DND-41 (cell line): Measurements from ENCODE around the gene ADRB2.

Experiments
- ATAC-seq: fragments of 200-7000 bp; cut with Tn5 transposase; 3 replicates; pipeline ENCODE4 v1.9.1; 2021; ENCODE audit warnings: low read depth; ENCODE audit not compliant: insufficient read depth
- DNase-seq: peaks from one replicate; pipeline ENCODE4 v3.0.0-alpha.2; 2020
- H2AFZ ChIP-seq: 2 replicates; pipeline ENCODE4 v1.6.0; 2012; ENCODE audit warnings: low read depth, low read length
- H3K27ac ChIP-seq: 2 replicates; pipeline ENCODE4 v1.5.1; 2012; ENCODE audit warnings: low read length, inconsistent platforms
- H3K27me3 ChIP-seq: fragments of 200-600 bp; sonication (generic); 2 replicates; pipeline ENCODE4 v1.6.0; 2012; ENCODE audit warnings: low read length, mild to moderate bottlenecking, inconsistent platforms; ENCODE audit not compliant: insufficient read depth, poor library complexity
- H3K36me3 ChIP-seq: 2 replicates; pipeline ENCODE4 v1.5.1; 2012; ENCODE audit warnings: low read length, inconsistent platforms; ENCODE audit not compliant: insufficient read depth
- H3K4me1 ChIP-seq: 2 replicates; pipeline ENCODE4 v1.5.1; 2012; ENCODE audit warnings: mild to moderate bottlenecking, low read length; ENCODE audit not compliant: insufficient read depth
- H3K4me2 ChIP-seq: 2 replicates; pipeline ENCODE4 v1.6.0; 2012; ENCODE audit warnings: mild to moderate bottlenecking, moderate library complexity, low read length, inconsistent platforms; ENCODE audit not compliant: insufficient read depth
- H3K4me3 ChIP-seq, 2 experiments: fragments of 200-600 bp in 1 of 2; shearing (Covaris generic) in 1 of 2; 2 replicates each; pipeline ENCODE4 v1.5.1; 2012 to 2016; ENCODE audit warnings: inconsistent platforms in 2 of 2, low read length in 2 of 2, mild to moderate bottlenecking in 2 of 2, low read depth in 1 of 2, moderate library complexity in 1 of 2
- H3K79me2 ChIP-seq: 2 replicates; pipeline ENCODE4 v1.6.0; 2012; ENCODE audit warnings: low read length, inconsistent platforms; ENCODE audit not compliant: insufficient read depth
- H3K9ac ChIP-seq: 2 replicates; pipeline ENCODE4 v1.6.0; 2012; ENCODE audit warnings: low read depth, mild to moderate bottlenecking, inconsistent platforms, low read length, moderate library complexity
- H3K9me3 ChIP-seq: 2 replicates; pipeline ENCODE4 v1.5.1; 2012; ENCODE audit warnings: low read length, moderate library complexity, mild to moderate bottlenecking, inconsistent platforms; ENCODE audit not compliant: insufficient read depth, severe bottlenecking
- H4K20me1 ChIP-seq: 2 replicates; pipeline ENCODE4 v1.6.0; 2012; ENCODE audit warnings: low read length; ENCODE audit not compliant: insufficient read depth
- EZH2 ChIP-seq: IDR thresholded peaks from 3 replicates; pipeline ENCODE4 v1.6.1; 2012; ENCODE audit warnings: borderline replicate concordance, low read depth, mild to moderate bottlenecking, moderate library complexity, low read length, inconsistent platforms; ENCODE audit not compliant: severe bottlenecking
- TF ChIP-seq, protein P1 (sequence below): IDR thresholded peaks from 2 replicates; pipeline ENCODE4 v1.5.1; 2012; ENCODE audit warnings: borderline replicate concordance, low read length, moderate library complexity, mild to moderate bottlenecking; ENCODE audit not compliant: poor library complexity, severe bottlenecking; ENCODE audit errors: extremely low read depth

ADRB2 gene

GRCh38 chr5:148820461-148821395 lies 5.7 kb upstream of the ADRB2 start:
- TF ChIP-seq, protein P1, sequence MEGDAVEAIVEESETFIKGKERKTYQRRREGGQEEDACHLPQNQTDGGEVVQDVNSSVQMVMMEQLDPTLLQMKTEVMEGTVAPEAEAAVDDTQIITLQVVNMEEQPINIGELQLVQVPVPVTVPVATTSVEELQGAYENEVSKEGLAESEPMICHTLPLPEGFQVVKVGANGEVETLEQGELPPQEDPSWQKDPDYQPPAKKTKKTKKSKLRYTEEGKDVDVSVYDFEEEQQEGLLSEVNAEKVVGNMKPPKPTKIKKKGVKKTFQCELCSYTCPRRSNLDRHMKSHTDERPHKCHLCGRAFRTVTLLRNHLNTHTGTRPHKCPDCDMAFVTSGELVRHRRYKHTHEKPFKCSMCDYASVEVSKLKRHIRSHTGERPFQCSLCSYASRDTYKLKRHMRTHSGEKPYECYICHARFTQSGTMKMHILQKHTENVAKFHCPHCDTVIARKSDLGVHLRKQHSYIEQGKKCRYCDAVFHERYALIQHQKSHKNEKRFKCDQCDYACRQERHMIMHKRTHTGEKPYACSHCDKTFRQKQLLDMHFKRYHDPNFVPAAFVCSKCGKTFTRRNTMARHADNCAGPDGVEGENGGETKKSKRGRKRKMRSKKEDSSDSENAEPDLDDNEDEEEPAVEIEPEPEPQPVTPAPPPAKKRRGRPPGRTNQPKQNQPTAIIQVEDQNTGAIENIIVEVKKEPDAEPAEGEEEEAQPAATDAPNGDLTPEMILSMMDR: peak; percentile 61
- TF ChIP-seq EZH2: no peak
- no peak overlapping the region for H3K4me3 ChIP-seq
- no peak overlapping the region for H3K9ac ChIP-seq
- no peaks in the 10 kb centered on the region for H3K4me1 ChIP-seq
- DNase-seq (peak; percentile 6), ATAC-seq (no peak)
- no peaks in the 10 kb centered on the region for H4K20me1 ChIP-seq
- H3K4me2 ChIP-seq: no peak overlapping the region
- H3K27me3 ChIP-seq: no peaks in the 10 kb centered on the region
- no peaks in the 10 kb centered on the region for H3K79me2 ChIP-seq
- no peaks in the 10 kb centered on the region for H3K36me3 ChIP-seq
- H2AFZ ChIP-seq: no peak overlapping the region
- no peak overlapping the region for H3K27ac ChIP-seq
- H3K9me3 ChIP-seq: no peaks in the 10 kb centered on the region

- Histone ChIP-seq H3K9ac (no peak overlapping the region), H3K9me3 (no peaks in the 10 kb centered on the region), H3K79me2 (no peaks in the 10 kb centered on the region), H3K4me2 (no peak overlapping the region), H3K27ac (no peak overlapping the region), H3K4me1 (no peaks in the 10 kb centered on the region), H3K4me3 (no peak overlapping the region), H3K27me3 (no peaks in the 10 kb centered on the region), H4K20me1 (no peaks in the 10 kb centered on the region), H3K36me3 (no peaks in the 10 kb centered on the region), H2AFZ (no peak overlapping the region)
- TF ChIP-seq, protein P1: no peak
- TF ChIP-seq EZH2: no peak
- no peak for DNase-seq
- no peak for ATAC-seq
Observed at GRCh38 chr5:148823871-148824270, 2.5 kb upstream of the ADRB2 start.

- ATAC-seq (no peak), DNase-seq (no peak)
- no peaks in the 10 kb centered on the region for H4K20me1 ChIP-seq
- H2AFZ ChIP-seq: no peak overlapping the region
- no peaks in the 10 kb centered on the region for H3K79me2 ChIP-seq
- H3K9ac ChIP-seq: no peak overlapping the region
- H3K36me3 ChIP-seq: no peaks in the 10 kb centered on the region
- no peaks in the 10 kb centered on the region for H3K9me3 ChIP-seq
- H3K4me1 ChIP-seq: no peaks in the 10 kb centered on the region
- H3K27me3 ChIP-seq: no peaks in the 10 kb centered on the region
- TF ChIP-seq, protein P1: no peak
- no peak for TF ChIP-seq EZH2
- H3K4me3 ChIP-seq: no peak overlapping the region
- no peak overlapping the region for H3K4me2 ChIP-seq
- H3K27ac ChIP-seq: no peak overlapping the region
Observed at GRCh38 chr5:148825716-148826052, 727 bp upstream of the ADRB2 start.

- ATAC-seq: no peak
- H3K27ac ChIP-seq: no peak overlapping the region
Observed at GRCh38 chr5:148826739-148827070, 294 bp downstream of the ADRB2 start.

More at GRCh38 chr5:148826739-148827070, 294 bp downstream of the ADRB2 start:
- H3K36me3 ChIP-seq: no peaks in the 10 kb centered on the region
- H3K27me3 ChIP-seq: peaks cover 3% of the 10 kb centered on the region
- no peaks in the 10 kb centered on the region for H3K79me2 ChIP-seq
- H2AFZ ChIP-seq: no peak overlapping the region
- no peak overlapping the region for H3K4me3 ChIP-seq
- H3K9ac ChIP-seq: no peak overlapping the region
- DNase-seq: no peak
- H3K4me1 ChIP-seq: no peaks in the 10 kb centered on the region
- no peaks in the 10 kb centered on the region for H4K20me1 ChIP-seq
- no peaks in the 10 kb centered on the region for H3K9me3 ChIP-seq
- TF ChIP-seq EZH2: no peak
- TF ChIP-seq, protein P1: no peak
- no peak overlapping the region for H3K4me2 ChIP-seq
